K562 (cell line): Measurements from ENCODE around the gene GDF15.

Experiments used
- CBFB ChIP-seq: sonication (generic); formaldehyde crosslinking; IDR thresholded peaks from 2 replicates; pipeline ENCODE4 v1.4.0; 2020; ENCODE audit warnings: mild to moderate bottlenecking, missing genetic modification reagents
- E2F1 ChIP-seq: sonication (generic); formaldehyde crosslinking; IDR thresholded peaks from 2 replicates; pipeline ENCODE4 v1.8.1; 2023; ENCODE audit warnings: mild to moderate bottlenecking, missing genetic modification reagents, moderate library complexity
- EP300 ChIP-seq: IDR thresholded peaks from 2 replicates; pipeline ENCODE4 v1.6.1; 2012; ENCODE audit warnings: low read length, improper control_type of control experiment
- EZH2 ChIP-seq: IDR thresholded peaks from 2 replicates; pipeline ENCODE4 v1.6.1; 2012; ENCODE audit warnings: low read depth, mild to moderate bottlenecking, inconsistent platforms, low read length, borderline replicate concordance
- GABPA ChIP-seq: fragments of 200-800 bp; sonication (Bioruptor generic); conservative IDR thresholded peaks from 2 replicates; pipeline ENCODE4 v1.6.1; 2016; ENCODE audit warnings: low read depth, missing genetic modification characterization, missing compliant biosample characterization
- JUN ChIP-seq, 2 experiments: sonication (generic) in 1 of 2; formaldehyde crosslinking in 1 of 2; IDR thresholded peaks; 2 replicates each; pipeline versions ENCODE4 v1.6.1 to v1.8.0; 2012 to 2022; ENCODE audit warnings: borderline replicate concordance in 2 of 2, mild to moderate bottlenecking in 2 of 2, improper control_type of control experiment in 1 of 2, low read depth in 1 of 2, low read length in 1 of 2, missing genetic modification reagents in 1 of 2
- NKRF ChIP-seq: fragments of 450-650 bp; IDR thresholded peaks from 2 replicates; pipeline ENCODE4 v1.6.1; 2016; ENCODE audit warnings: borderline replicate concordance
- POLR2AphosphoS2 ChIP-seq: IDR thresholded peaks from 2 replicates; pipeline ENCODE4 v1.6.1; 2012; ENCODE audit warnings: low read length, improper control_type of control experiment
- POLR2AphosphoS5 ChIP-seq: IDR thresholded peaks from 2 replicates; pipeline ENCODE4 v1.6.1; 2011; ENCODE audit warnings: mild to moderate bottlenecking, low read depth, low read length, moderate library complexity; ENCODE audit not compliant: control insufficient read depth, insufficient read depth
- REST ChIP-seq, 2 experiments: fragments of 450-650 bp; formaldehyde crosslinking in 1 of 2; IDR thresholded peaks; 2 replicates each; pipeline versions ENCODE4 v1.4.0 to v1.6.1; 2014 to 2020; ENCODE audit warnings: mild to moderate bottlenecking in 2 of 2, borderline replicate concordance in 1 of 2, low read depth in 1 of 2
- SIX5 ChIP-seq, 2 experiments: IDR thresholded peaks; 2 replicates each; pipeline ENCODE4 v1.6.1; 2011; ENCODE audit warnings: low read length in 2 of 2, borderline replicate concordance in 1 of 2, low read depth in 1 of 2, mild to moderate bottlenecking in 1 of 2, moderate library complexity in 1 of 2; ENCODE audit not compliant: insufficient read depth in 1 of 2
- SMAD4 ChIP-seq: fragments of 250-450 bp; sonication (Bioruptor Pico); conservative IDR thresholded peaks from 2 replicates; pipeline ENCODE4 v1.8.0; 2021; ENCODE audit warnings: inconsistent platforms, mild to moderate bottlenecking, moderate library complexity
- TBP ChIP-seq: optimal IDR thresholded peaks from 2 replicates; pipeline ENCODE3; 2011; ENCODE audit warnings: low read depth, low read length, improper control_type of control experiment
- ZNF146 ChIP-seq: IDR thresholded peaks from one replicate; pipeline ENCODE4 v1.6.1; 2018; ENCODE audit warnings: missing compliant biosample characterization; ENCODE audit not compliant: unreplicated experiment

GRCh38 chr19:18345296-18345695 is 40.7 kb upstream of the GDF15 start:
- TF ChIP-seq GABPA (tag) (no peak), POLR2AphosphoS2 (no peak), SIX5 (IDR thresholded peaks at IDR 0.05; ENCODE audit: borderline replicate concordance in 1 of 2, insufficient read depth in 1 of 2, low read depth in 1 of 2, low read length in 2 of 2) (no peak), TBP (no peak), CBFB (CRISPR knock-in tag) (no peak), E2F1 (CRISPR knock-in tag) (no peak), SMAD4 (CRISPR knock-in tag) (no peak), REST (IDR thresholded peaks at IDR 0.05; ENCODE audit: borderline replicate concordance) (no peak), REST (CRISPR knock-in tag; IDR thresholded peaks at IDR 0.05; ENCODE audit: low read depth) (no peak), ZNF146 (CRISPR knock-in tag) (no peak), NKRF (no peak), EP300 (no peak), EZH2 (no peak), JUN (IDR thresholded peaks at IDR 0.05; ENCODE audit: borderline replicate concordance, low read depth, low read length) (no peak), JUN (CRISPR knock-in tag; IDR thresholded peaks at IDR 0.05; ENCODE audit: borderline replicate concordance) (no peak), POLR2AphosphoS5 (0 out of 2 replicates have a peak, but pooled peaks have one; percentile 12)
